ENCODE results near the gene CDH11. TPM values are rescaled to one million over a fixed set of nuclear protein-coding genes. Genes with fewer than 3 reads are reported as not detected.

CDH11 gene
- total RNA-seq, 1 donor from 2014 or later: 45.2 TPM

GRCh38 chr16:64925166-64925565 lies 196.7 kb downstream of the CDH11 start:
- peaks cover 6% of the 10 kb centered on the region for H3K9me3 ChIP-seq
- no peaks in the 10 kb centered on the region for H3K27me3 ChIP-seq
- H3K36me3 ChIP-seq: no peaks in the 10 kb centered on the region
- intact Hi-C loops (cut with DNase I): no loop called here
- no peak overlapping the region for H3K4me3 ChIP-seq
- no peak for TF ChIP-seq CTCF (IDR thresholded peaks at IDR 0.05)
- TF ChIP-seq POLR2AphosphoS5 (IDR thresholded peaks at IDR 0.05; ENCODE audit: insufficient read depth in 1 of 2, low read depth in 1 of 2): no peak
- TF ChIP-seq POLR2A (IDR thresholded peaks at IDR 0.05): no peak
- no peak for DNase-seq (ENCODE audit: extremely low spot score in 2 of 2)
- no peak overlapping the region for H3K27ac ChIP-seq
- no peaks in the 10 kb centered on the region for H3K4me1 ChIP-seq

- TF ChIP-seq POLR2AphosphoS5 (IDR thresholded peaks at IDR 0.05; ENCODE audit: insufficient read depth in 1 of 2, low read depth in 1 of 2) (no peak), POLR2A (IDR thresholded peaks at IDR 0.05) (no peak), CTCF (IDR thresholded peaks at IDR 0.05) (no peak)
- H3K36me3 ChIP-seq: no peaks in the 10 kb centered on the region
- no peak overlapping the region for H3K4me3 ChIP-seq
- no peaks in the 10 kb centered on the region for H3K4me1 ChIP-seq
- no peak overlapping the region for H3K27ac ChIP-seq
- no peak for DNase-seq (ENCODE audit: extremely low spot score in 2 of 2)
- intact Hi-C loops (cut with DNase I): no loop called here
- no peaks in the 10 kb centered on the region for H3K27me3 ChIP-seq
- peaks cover 6% of the 10 kb centered on the region for H3K9me3 ChIP-seq
Measured at GRCh38 chr16:64924086-64924485, 197.8 kb downstream of the CDH11 start.

GRCh38 chr16:64919929-64920607 lies 201.8 kb downstream of the CDH11 start:
- Histone ChIP-seq H3K4me3 (no peak overlapping the region), H3K9me3 (no peaks in the 10 kb centered on the region), H3K27me3 (no peaks in the 10 kb centered on the region), H3K4me1 (no peaks in the 10 kb centered on the region), H3K27ac (no peak overlapping the region), H3K36me3 (no peaks in the 10 kb centered on the region)
- intact Hi-C loops (cut with DNase I): no loop called here
- no peak for DNase-seq (ENCODE audit: extremely low spot score in 2 of 2)
- TF ChIP-seq POLR2A (IDR thresholded peaks at IDR 0.05) (no peak), CTCF (IDR thresholded peaks at IDR 0.05) (no peak), POLR2AphosphoS5 (IDR thresholded peaks at IDR 0.05; ENCODE audit: insufficient read depth in 1 of 2, low read depth in 1 of 2) (no peak)

GRCh38 chr16:64919141-64919540 lies 202.7 kb downstream of the CDH11 start:
- no peaks in the 10 kb centered on the region for H3K27me3 ChIP-seq
- H3K4me3 ChIP-seq: no peak overlapping the region
- H3K27ac ChIP-seq: no peak overlapping the region
- TF ChIP-seq CTCF (IDR thresholded peaks at IDR 0.05): no peak
- H3K9me3 ChIP-seq: no peaks in the 10 kb centered on the region
- DNase-seq (ENCODE audit: extremely low spot score in 2 of 2): no peak
- intact Hi-C loops (cut with DNase I): no loop called here
- H3K36me3 ChIP-seq: no peaks in the 10 kb centered on the region
- H3K4me1 ChIP-seq: no peaks in the 10 kb centered on the region

GRCh38 chr16:64916051-64916450 lies 205.8 kb downstream of the CDH11 start:
- intact Hi-C loops (cut with DNase I): no loop called here
- Histone ChIP-seq H3K4me1 (no peaks in the 10 kb centered on the region), H3K9me3 (no peaks in the 10 kb centered on the region), H3K27me3 (no peaks in the 10 kb centered on the region), H3K4me3 (no peak overlapping the region), H3K27ac (no peak overlapping the region), H3K36me3 (no peaks in the 10 kb centered on the region)
- no peak for DNase-seq (ENCODE audit: extremely low spot score in 2 of 2)
- TF ChIP-seq POLR2A (IDR thresholded peaks at IDR 0.05) (no peak), POLR2AphosphoS5 (IDR thresholded peaks at IDR 0.05; ENCODE audit: insufficient read depth in 1 of 2, low read depth in 1 of 2) (no peak), CTCF (IDR thresholded peaks at IDR 0.05) (no peak)

Data from vagina (tissue), 2 donors.